Endothelial cell of umbilical vein (primary cell): ENCODE results near the gene SLC24A3. TPM values are rescaled to one million over a fixed set of nuclear protein-coding genes. Genes with fewer than 3 reads are reported as not detected.

Experiments used
- BruUV-seq: library from RNA; stranded (reverse); fragments of 400-500 nt; replicated peaks from 2 replicates; lab custom pipeline; 2021; lab: Mats Ljungman, UMichigan
- CTCF ChIA-PET: fragments of 300-600, 350-600 bp; sonication (Branson Sonifier 250); formaldehyde crosslinking; loops from one replicate; lab custom pipeline; 2021; ENCODE audit warnings: antibody characterized with exemption, inconsistent platforms; lab: Charles Lee
- POLR2A ChIA-PET: fragments of 300-600, 350-600 bp; sonication (Branson Sonifier 250); formaldehyde crosslinking; loops from one replicate; lab custom pipeline; 2021; ENCODE audit warnings: antibody characterized with exemption, inconsistent platforms; lab: Charles Lee
- DNase-seq: peaks from one replicate; pipeline ENCODE4 v3.0.0-alpha.2; 2011; ENCODE audit warnings: low read depth, low spot score
- FAIRE-seq: peaks from 2 replicates; lab custom pipeline; 2011; peaks lifted over from hg19 to GRCh38; lab: Jason Lieb, UNC
- H2AFZ ChIP-seq: 2 replicates; pipeline ENCODE4 v1.6.0; 2012; ENCODE audit warnings: low read depth, low read length, control low read depth, inconsistent platforms
- H3K27ac ChIP-seq: 2 replicates; pipeline ENCODE4 v1.5.1; 2011; ENCODE audit warnings: low read depth, mild to moderate bottlenecking, control low read depth, low read length, moderate library complexity; ENCODE audit not compliant: insufficient read depth
- H3K27me3 ChIP-seq, 2 experiments: 2 replicates each; pipeline versions ENCODE4 v1.6.0 to v1.6.1; 2011; ENCODE audit warnings: low read length in 2 of 2, mixed read lengths in 1 of 2; ENCODE audit not compliant: control insufficient read depth in 2 of 2, insufficient read depth in 2 of 2
- H3K36me3 ChIP-seq, 2 experiments: 2 replicates in 1 of 2; 3 replicates in 1 of 2; pipeline ENCODE4 v1.5.1; 2011; ENCODE audit warnings: low read length in 2 of 2, mild to moderate bottlenecking in 1 of 2, moderate library complexity in 1 of 2; ENCODE audit not compliant: control insufficient read depth in 2 of 2, insufficient read depth in 2 of 2; ENCODE audit errors: extremely low read depth in 1 of 2
- H3K4me1 ChIP-seq: 3 replicates; pipeline ENCODE4 v1.5.1; 2011; ENCODE audit warnings: mild to moderate bottlenecking, low read length; ENCODE audit not compliant: control insufficient read depth, insufficient read depth; ENCODE audit errors: extremely low read depth
- H3K4me2 ChIP-seq: 2 replicates; pipeline ENCODE4 v1.6.1; 2011; ENCODE audit warnings: low read length, control low read depth, mixed read lengths; ENCODE audit not compliant: insufficient read depth
- H3K4me3 ChIP-seq, 3 experiments: fragments of 200-600 bp in 1 of 3; sonication (generic), shearing (Covaris generic) in 1 of 3; replicated peaks in 1 of 3; 2 replicates each; pipeline ENCODE4 v1.5.1; 2011 to 2016; ENCODE audit warnings: control low read depth in 3 of 3, low read length in 3 of 3, mild to moderate bottlenecking in 2 of 3, inconsistent platforms in 1 of 3, low read depth in 1 of 3, moderate library complexity in 1 of 3; ENCODE audit not compliant: insufficient read depth in 1 of 3
- H3K79me2 ChIP-seq: 2 replicates; pipeline ENCODE4 v1.6.0; 2012; ENCODE audit warnings: low read length, inconsistent platforms; ENCODE audit not compliant: control insufficient read depth, insufficient read depth
- H3K9ac ChIP-seq: replicated peaks from 2 replicates; pipeline ENCODE3; 2011; ENCODE audit warnings: low read length, control low read depth; ENCODE audit not compliant: insufficient read depth; ENCODE audit errors: extremely low read depth
- H3K9me1 ChIP-seq: replicated peaks from 3 replicates; pipeline ENCODE4 v1.6.0; 2011; ENCODE audit warnings: mild to moderate bottlenecking, low read length; ENCODE audit not compliant: control insufficient read depth, insufficient read depth; ENCODE audit errors: extremely low read depth
- H3K9me3 ChIP-seq: replicated peaks from 2 replicates; pipeline ENCODE4 v1.5.1; 2012; ENCODE audit warnings: low read length, inconsistent platforms; ENCODE audit not compliant: control insufficient read depth, insufficient read depth
- H4K20me1 ChIP-seq: replicated peaks from 2 replicates; pipeline ENCODE3; 2011; ENCODE audit warnings: mild to moderate bottlenecking, low read length; ENCODE audit not compliant: control insufficient read depth, insufficient read depth; ENCODE audit errors: extremely low read depth
- CTCF ChIP-seq, 2 donors: IDR thresholded peaks; 1 replicate in 1 of 2; 2 replicates in 1 of 2; pipeline ENCODE4 v1.5.1; 2011; ENCODE audit warnings: low read length in 2 of 2, mild to moderate bottlenecking in 2 of 2, moderate library complexity in 2 of 2, control low read depth in 1 of 2, inconsistent platforms in 1 of 2, low read depth in 1 of 2; ENCODE audit not compliant: insufficient read depth in 1 of 2; ENCODE audit errors: extremely low read depth in 1 of 2
- EZH2 ChIP-seq: IDR thresholded peaks from 2 replicates; pipeline ENCODE4 v1.6.1; 2012; ENCODE audit warnings: borderline replicate concordance, low read depth, mild to moderate bottlenecking, moderate library complexity, low read length, inconsistent platforms; ENCODE audit not compliant: severe bottlenecking
- FOS ChIP-seq: IDR thresholded peaks from 2 replicates; pipeline ENCODE4 v1.6.1; 2011; ENCODE audit warnings: mild to moderate bottlenecking, low read length, moderate library complexity, borderline replicate concordance; ENCODE audit not compliant: insufficient read depth
- GATA2 ChIP-seq: IDR thresholded peaks from 2 replicates; pipeline ENCODE4 v1.7.0; 2011; ENCODE audit warnings: low read depth, mild to moderate bottlenecking, moderate library complexity, mixed read lengths, low read length; ENCODE audit not compliant: insufficient read length, insufficient read depth
- JUN ChIP-seq: IDR thresholded peaks from 2 replicates; pipeline ENCODE4 v1.6.1; 2011; ENCODE audit warnings: borderline replicate concordance, low read depth; ENCODE audit not compliant: insufficient read length, insufficient read depth
- MAX ChIP-seq: IDR thresholded peaks from 2 replicates; pipeline ENCODE4 v1.6.1; 2011; ENCODE audit not compliant: insufficient read depth, insufficient read length
- MYC ChIP-seq: IDR thresholded peaks from one replicate; pipeline ENCODE4 v1.6.1; 2011; ENCODE audit warnings: mild to moderate bottlenecking, low read depth, low read length
- POLR2A ChIP-seq: IDR thresholded peaks from 2 replicates; pipeline ENCODE4 v1.6.1; 2012; ENCODE audit warnings: low read depth, mild to moderate bottlenecking, control low read depth, low read length
- POLR2AphosphoS5 ChIP-seq: IDR thresholded peaks from 2 replicates; pipeline ENCODE4 v1.6.1; 2012; ENCODE audit warnings: low read depth, mild to moderate bottlenecking, control low read depth, low read length, moderate library complexity; ENCODE audit not compliant: insufficient read depth
- dilution Hi-C: fragments of 300-500 bp; cut with MboI; formaldehyde crosslinking; loops from one replicate; pipeline ENCODE4 v1.15.0; 2019; ENCODE audit warnings: low sequenced_read_pairs; ENCODE audit not compliant: extremely low pct_ligation_motif_present
- intact Hi-C: fragments of 100-400 bp; cut with micrococcal nuclease; formaldehyde crosslinking; loops from one replicate; pipeline ENCODE4 v1.10.0; 2022
- polyA plus RNA-seq, 4 experiments: library from polyadenylated mRNA; depleted of rRNA in 3 of 4; stranded (reverse) in 3 of 4; unstranded in 1 of 4; fragments of >200 nt; gene quantifications; 2 replicates each; pipeline versions ENCODE4 v1.2.1 to v1.2.3, GENCODE V29; 2011 to 2012; ENCODE audit warnings: missing spikeins in 1 of 4
- total RNA-seq: library from RNA; stranded (reverse); gene quantifications from 2 replicates; pipeline ENCODE4 v1.2.3, GENCODE V29; 2021

The SLC24A3 gene
- total and polyA plus RNA-seq, 2 donors (not counting 3 experiments of a cell fraction or from before 2014, with no cell fraction given): not detected

GRCh38 chr20:19649041-19649440, 436.6 kb downstream of the SLC24A3 start:
- FAIRE-seq (no peak), DNase-seq (no peak)
- no peaks in the 10 kb centered on the region for H3K79me2 ChIP-seq
- H3K9me1 ChIP-seq: no peaks in the 10 kb centered on the region
- H2AFZ ChIP-seq: no peak overlapping the region
- H4K20me1 ChIP-seq: no peaks in the 10 kb centered on the region
- POLR2A ChIA-PET: no interaction called here
- intact Hi-C loops (no loop called here), dilution Hi-C loops (no loop called here)
- H3K4me3 ChIP-seq: no peak overlapping the region
- no TSS peak for BruUV-seq
- H3K27ac ChIP-seq: no peak overlapping the region
- TF ChIP-seq FOS (no peak), POLR2A (no peak), EZH2 (no peak), GATA2 (peak; percentile 45)
- peaks cover 2% of the 10 kb centered on the region in 2 experiments for H3K27me3 ChIP-seq
- no peak overlapping the region for H3K4me2 ChIP-seq
- H3K9ac ChIP-seq: no peak overlapping the region
- no peaks in the 10 kb centered on the region for H3K9me3 ChIP-seq
- H3K36me3 ChIP-seq: no peaks in the 10 kb centered on the region
- CTCF ChIA-PET: interaction anchor here (3.9 kb wide), 1 partner anchor 19 kb away, joined by 26 read pairs; no protein-coding TSS in a partner anchor
- H3K4me1 ChIP-seq: peaks cover 6% of the 10 kb centered on the region

GRCh38 chr20:19652591-19653026, 440.2 kb downstream of the SLC24A3 start:
- peak; percentile 69 for FAIRE-seq

More at GRCh38 chr20:19652591-19653026, 440.2 kb downstream of the SLC24A3 start:
- H3K9ac ChIP-seq: no peak overlapping the region
- intact Hi-C loops: no loop called here
- H3K4me2 ChIP-seq: peak overlapping the region; percentile 9
- H3K27me3 ChIP-seq: peaks cover 2 to 6% of the 10 kb centered on the region in 2 experiments
- no peaks in the 10 kb centered on the region for H4K20me1 ChIP-seq
- no peaks in the 10 kb centered on the region for H3K79me2 ChIP-seq
- H2AFZ ChIP-seq: peak overlapping the region; percentile 30
- H3K36me3 ChIP-seq: no peaks in the 10 kb centered on the region
- BruUV-seq: no TSS peak
- ChIA-PET POLR2A (no interaction called here), CTCF (no interaction called here)
- DNase-seq: peak; percentile 49
- H3K27ac ChIP-seq: no peak overlapping the region
- no peaks in the 10 kb centered on the region for H3K9me3 ChIP-seq
- dilution Hi-C loops: no loop called here
- H3K4me3 ChIP-seq: no peak overlapping the region
- TF ChIP-seq EZH2: no peak
- TF ChIP-seq JUN: no peak
- no peak for TF ChIP-seq MYC
- TF ChIP-seq FOS: no peak
- no peak for TF ChIP-seq MAX
- TF ChIP-seq GATA2: no peak
- TF ChIP-seq CTCF (IDR thresholded peaks at IDR 0.05; ENCODE audit: extremely low read depth in 1 of 2, insufficient read depth in 1 of 2, low read depth in 1 of 2, low read length in 2 of 2): no peak
- TF ChIP-seq POLR2AphosphoS5: no peak
- TF ChIP-seq POLR2A: no peak
- H3K9me1 ChIP-seq: no peaks in the 10 kb centered on the region
- H3K4me1 ChIP-seq: peaks cover 6% of the 10 kb centered on the region
